Glutamatergic neuron (in vitro differentiated cells): ENCODE data around the gene SPSB4. TPM values are rescaled to one million over a fixed set of nuclear protein-coding genes. Genes with fewer than 3 reads are reported as not detected.

Source experiments
- DNase-seq: peaks from one replicate; pipeline ENCODE4 v3.0.0; 2022
- H3K27ac Mint-ChIP-seq: one replicate; pipeline ENCODE4 v1.8.0; 2020; ENCODE audit warnings: mild to moderate bottlenecking, mixed read lengths, inconsistent platforms; ENCODE audit not compliant: unreplicated experiment
- H3K27me3 Mint-ChIP-seq: one replicate; pipeline ENCODE4 v1.8.0; 2020; ENCODE audit warnings: mild to moderate bottlenecking, moderate library complexity, mixed read lengths, inconsistent platforms; ENCODE audit not compliant: unreplicated experiment
- H3K36me3 Mint-ChIP-seq: one replicate; pipeline ENCODE4 v1.8.0; 2020; ENCODE audit warnings: mild to moderate bottlenecking, mixed read lengths, inconsistent platforms; ENCODE audit not compliant: unreplicated experiment
- H3K4me1 Mint-ChIP-seq: one replicate; pipeline ENCODE4 v1.8.0; 2020; ENCODE audit warnings: mild to moderate bottlenecking, low read depth, mixed read lengths, inconsistent platforms; ENCODE audit not compliant: unreplicated experiment
- H3K4me3 Mint-ChIP-seq: one replicate; pipeline ENCODE4 v1.8.0; 2020; ENCODE audit warnings: mild to moderate bottlenecking, mixed read lengths, inconsistent platforms; ENCODE audit not compliant: unreplicated experiment
- H3K9me3 Mint-ChIP-seq: one replicate; pipeline ENCODE4 v1.8.0; 2020; ENCODE audit warnings: mild to moderate bottlenecking, moderate library complexity, mixed read lengths, inconsistent platforms; ENCODE audit not compliant: unreplicated experiment
- CTCF ChIP-seq: fragments of 200-600 bp; sonication (generic); IDR thresholded peaks from one replicate; pipeline ENCODE4 v1.5.0; 2021; ENCODE audit not compliant: partially characterized antibody, unreplicated experiment
- total RNA-seq: library from RNA; stranded (reverse); fragmentation: NEBNext Ultra II Directional; extraction: Animal tissue kit (Norgen Biotek cat#: 25700); gene quantifications from one replicate; pipeline ENCODE4 v1.2.1, GENCODE V29; 2021; ENCODE audit not compliant: unreplicated experiment

SPSB4 gene
- total RNA-seq, 1 donor from 2014 or later = 98.4 TPM

GRCh38 chr3:141089339-141090152 is 38.4 kb downstream of the SPSB4 start:
- peak overlapping the region; percentile 23 for H3K27ac Mint-ChIP-seq
- H3K4me1 Mint-ChIP-seq = peaks cover 81% of the 10 kb centered on the region
- no peak for DNase-seq
- H3K9me3 Mint-ChIP-seq = peaks cover 23% of the 10 kb centered on the region
- H3K36me3 Mint-ChIP-seq = no peaks in the 10 kb centered on the region
- H3K4me3 Mint-ChIP-seq = peak overlapping the region; percentile 51
- no peak for TF ChIP-seq CTCF
- H3K27me3 Mint-ChIP-seq = peaks cover 4% of the 10 kb centered on the region

- no peak overlapping the region for H3K4me3 Mint-ChIP-seq
- DNase-seq = no peak
- H3K4me1 Mint-ChIP-seq = peaks cover 76% of the 10 kb centered on the region
- peaks cover 17% of the 10 kb centered on the region for H3K9me3 Mint-ChIP-seq
- H3K27ac Mint-ChIP-seq = peak overlapping the region; percentile 28
- peaks cover 2% of the 10 kb centered on the region for H3K27me3 Mint-ChIP-seq
- TF ChIP-seq CTCF = no peak
- H3K36me3 Mint-ChIP-seq = no peaks in the 10 kb centered on the region
These were observed 40.3 kb downstream of the SPSB4 start for GRCh38 chr3:141091426-141091825.

GRCh38 chr3:141092663-141093062 is 41.5 kb downstream of the SPSB4 start:
- no peaks in the 10 kb centered on the region for H3K27me3 Mint-ChIP-seq
- DNase-seq = no peak
- peaks cover 69% of the 10 kb centered on the region for H3K4me1 Mint-ChIP-seq
- H3K9me3 Mint-ChIP-seq = peaks cover 13% of the 10 kb centered on the region
- H3K4me3 Mint-ChIP-seq = no peak overlapping the region
- no peak for TF ChIP-seq CTCF
- no peak overlapping the region for H3K27ac Mint-ChIP-seq
- H3K36me3 Mint-ChIP-seq = no peaks in the 10 kb centered on the region

- peaks cover 13% of the 10 kb centered on the region for H3K9me3 Mint-ChIP-seq
- H3K4me3 Mint-ChIP-seq = peak overlapping the region; percentile 5
- peaks cover 65% of the 10 kb centered on the region for H3K4me1 Mint-ChIP-seq
- H3K27me3 Mint-ChIP-seq = no peaks in the 10 kb centered on the region
- no peak for TF ChIP-seq CTCF
- no peak overlapping the region for H3K27ac Mint-ChIP-seq
- no peaks in the 10 kb centered on the region for H3K36me3 Mint-ChIP-seq
- DNase-seq = no peak
These were observed 42.2 kb downstream of the SPSB4 start for GRCh38 chr3:141093397-141093796.

- no peaks in the 10 kb centered on the region for H3K27me3 Mint-ChIP-seq
- peak overlapping the region; percentile 83 for H3K27ac Mint-ChIP-seq
- TF ChIP-seq CTCF = no peak
- peak overlapping the region; percentile 61 for H3K4me3 Mint-ChIP-seq
- peaks cover 13% of the 10 kb centered on the region for H3K9me3 Mint-ChIP-seq
- H3K4me1 Mint-ChIP-seq = peaks cover 58% of the 10 kb centered on the region
- no peaks in the 10 kb centered on the region for H3K36me3 Mint-ChIP-seq
- no peak for DNase-seq
These were observed 43.0 kb downstream of the SPSB4 start for GRCh38 chr3:141093971-141094684.
